GM23338 (cell line): ENCODE data around the gene TNNC1. TPM values are rescaled to one million over a fixed set of nuclear protein-coding genes. Genes with fewer than 3 reads are reported as not detected.

Experiments used
- ATAC-seq: fragments of 200-7000 bp; cut with Tn5 transposase; 3 replicates; pipeline ENCODE4 v1.9.1; 2020
- DNase-seq: peaks from one replicate; pipeline ENCODE4 v3.0.0-alpha.2; 2015; ENCODE audit warnings: low spot score
- H2AFZ ChIP-seq: fragments of 200-600 bp; sonication (generic); 2 replicates; pipeline ENCODE4 v1.8.0; 2016; ENCODE audit warnings: antibody characterized with exemption, mild to moderate bottlenecking, moderate library complexity
- H3F3A ChIP-seq: fragments of 200-600 bp; sonication (generic); replicated peaks from 2 replicates; pipeline ENCODE4 v1.8.0; 2017; ENCODE audit warnings: antibody characterized with exemption, mixed run types, low read depth
- H3K27ac ChIP-seq: fragments of 200-600 bp; sonication (generic); 2 replicates; pipeline ENCODE4 v1.6.1; 2016; ENCODE audit warnings: low read depth
- H3K27me3 ChIP-seq: fragments of 200-600 bp; sonication (generic); 2 replicates; pipeline ENCODE4 v1.8.0; 2016; ENCODE audit warnings: mild to moderate bottlenecking, mixed run types, moderate library complexity; ENCODE audit not compliant: insufficient read depth
- H3K36me3 ChIP-seq: fragments of 200-600 bp; sonication (generic); 2 replicates; pipeline ENCODE4 v1.8.0; 2016; ENCODE audit warnings: mild to moderate bottlenecking; ENCODE audit not compliant: insufficient read depth
- H3K4me1 ChIP-seq: fragments of 200-600 bp; sonication (generic); 2 replicates; pipeline ENCODE4 v1.8.0; 2016; ENCODE audit warnings: mild to moderate bottlenecking, moderate library complexity; ENCODE audit not compliant: insufficient read depth
- H3K4me2 ChIP-seq: fragments of 200-600 bp; sonication (generic); 2 replicates; pipeline ENCODE4 v1.7.1; 2017; ENCODE audit warnings: mixed run types
- H3K4me3 ChIP-seq: fragments of 200-600 bp; sonication (generic); 2 replicates; pipeline ENCODE4 v1.6.1; 2016; ENCODE audit warnings: mixed run types
- H3K79me2 ChIP-seq: fragments of 200-600 bp; sonication (generic); replicated peaks from 2 replicates; pipeline ENCODE4 v1.8.0; 2017; ENCODE audit warnings: mild to moderate bottlenecking; ENCODE audit not compliant: insufficient read depth
- H3K9me2 ChIP-seq: fragments of 200-600 bp; sonication (generic); 2 replicates; pipeline ENCODE4 v1.8.0; 2017; ENCODE audit not compliant: insufficient read depth
- H4K20me1 ChIP-seq: fragments of 200-600 bp; sonication (generic); replicated peaks from 2 replicates; pipeline ENCODE4 v1.8.0; 2017; ENCODE audit warnings: mild to moderate bottlenecking; ENCODE audit not compliant: insufficient read depth
- H3K27ac Mint-ChIP-seq: 2 replicates; pipeline ENCODE4 v1.8.0; 2020; ENCODE audit warnings: inconsistent platforms, mild to moderate bottlenecking, moderate library complexity, mixed read lengths
- H3K27me3 Mint-ChIP-seq: 3 replicates; pipeline ENCODE4 v1.8.0; 2022; ENCODE audit warnings: low read depth, mild to moderate bottlenecking, moderate library complexity, mixed read lengths, inconsistent platforms; ENCODE audit not compliant: insufficient read depth, poor library complexity
- H3K36me3 Mint-ChIP-seq: 3 replicates; pipeline ENCODE4 v1.8.0; 2021; ENCODE audit warnings: low read depth, mild to moderate bottlenecking, inconsistent platforms, moderate library complexity, mixed read lengths
- H3K4me1 Mint-ChIP-seq: 3 replicates; pipeline ENCODE4 v1.8.0; 2020; ENCODE audit warnings: mild to moderate bottlenecking, inconsistent platforms, mixed read lengths
- H3K4me3 Mint-ChIP-seq: 3 replicates; pipeline ENCODE4 v1.8.0; 2021; ENCODE audit warnings: moderate library complexity, mild to moderate bottlenecking, inconsistent platforms, mixed read lengths
- H3K9me3 Mint-ChIP-seq: 3 replicates; pipeline ENCODE4 v1.8.0; 2020; ENCODE audit warnings: moderate library complexity, mild to moderate bottlenecking, inconsistent platforms, mixed read lengths
- CTCF ChIP-seq, 2 experiments: fragments of 200-600 bp in 1 of 2; sonication (generic) in 1 of 2; conservative IDR thresholded peaks; 2 replicates each; pipeline versions ENCODE4 v1.5.1 to v1.6.1; 2016 to 2017; ENCODE audit warnings: antibody characterized with exemption in 2 of 2, low read depth in 2 of 2, mild to moderate bottlenecking in 2 of 2, moderate library complexity in 1 of 2
- EZH2 ChIP-seq: fragments of 200-600 bp; sonication (generic); IDR thresholded peaks from one replicate; pipeline ENCODE4 v1.8.0; 2017; ENCODE audit warnings: antibody characterized with exemption, mild to moderate bottlenecking, low read depth; ENCODE audit not compliant: unreplicated experiment
- EZH2phosphoT487 ChIP-seq: fragments of 200-600 bp; sonication (generic); IDR thresholded peaks from one replicate; pipeline ENCODE4 v1.8.1; 2018; ENCODE audit warnings: antibody characterized with exemption; ENCODE audit not compliant: unreplicated experiment
- JUNB ChIP-seq: IDR thresholded peaks from one replicate; pipeline ENCODE4 v1.6.1; 2016; ENCODE audit warnings: antibody characterized with exemption; ENCODE audit not compliant: unreplicated experiment
- NANOG ChIP-seq: IDR thresholded peaks from 2 replicates; pipeline ENCODE4 v1.6.1; 2016; ENCODE audit warnings: antibody characterized with exemption, borderline replicate concordance
- ZNF331 ChIP-seq: fragments of 250-450 bp; sonication (Bioruptor Pico); IDR thresholded peaks from 2 replicates; pipeline ENCODE4 v1.5.0; 2020; ENCODE audit warnings: low read depth, mild to moderate bottlenecking, moderate library complexity
- ZNF462 ChIP-seq: fragments of 250-450 bp; sonication (Bioruptor Pico); IDR thresholded peaks from 2 replicates; pipeline ENCODE4 v1.5.0; 2020; ENCODE audit warnings: mild to moderate bottlenecking, moderate library complexity
- polyA plus RNA-seq: library from polyadenylated mRNA; unstranded; fragments of >200 nt; fragmentation: Nextera tagmentation; extraction: Ambion mirVana; gene quantifications from 2 replicates; pipeline ENCODE4 v1.2.1, GENCODE V29; 2016
- total RNA-seq: library from RNA; depleted of rRNA; stranded (reverse); fragments of >200 nt; shearing (Covaris generic); gene quantifications from 2 replicates; pipeline ENCODE4 v1.2.3, GENCODE V29; 2014
- TF ChIP-seq, protein P1 (sequence below): IDR thresholded peaks from one replicate; pipeline ENCODE4 v1.6.1; 2018; ENCODE audit warnings: antibody characterized with exemption; ENCODE audit not compliant: unreplicated experiment
- TF ChIP-seq, protein P2 (sequence below): IDR thresholded peaks from 2 replicates; pipeline ENCODE4 v1.6.1; 2016; ENCODE audit warnings: antibody characterized with exemption

Gene TNNC1
- total and polyA plus RNA-seq, 2 experiments from 2014 or later, result 6.5 to 6.9 TPM

DNA sequence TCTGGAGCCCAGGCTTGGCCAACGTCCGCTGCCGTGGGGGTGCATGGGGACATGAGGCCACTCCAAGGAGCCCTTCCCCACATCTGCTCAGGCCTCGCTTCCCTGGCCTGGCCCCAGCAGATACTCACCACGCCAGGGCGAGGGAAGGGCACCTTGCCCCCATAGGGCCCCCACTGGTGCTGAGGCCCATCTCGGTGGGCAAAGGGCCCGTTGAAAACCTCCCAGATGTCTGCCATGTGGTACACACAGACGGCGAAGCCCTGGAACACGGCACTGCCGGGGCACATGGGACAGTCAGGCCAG, 13.6 kb downstream of the TNNC1 start (continued):
- no peak for TF ChIP-seq ZNF331 (CRISPR knock-in tag)
- no peak for TF ChIP-seq EZH2phosphoT487

- DNase-seq, result no peak
- Mint-ChIP-seq H3K9me3 (no peaks in the 10 kb centered on the region), H3K27me3 (peaks cover 10% of the 10 kb centered on the region), H3K4me1 (peaks cover 5% of the 10 kb centered on the region; the same call in 2 of the 3 replicates), H3K36me3 (no peaks in the 10 kb centered on the region; the same call in 2 of the 3 replicates), H3K4me3 (no peak overlapping the region), H3K27ac (no peak overlapping the region)
- Histone ChIP-seq H3K4me3 (no peak overlapping the region), H3K4me2 (no peak overlapping the region), H3K4me1 (no peaks in the 10 kb centered on the region), H3F3A (no peaks in the 10 kb centered on the region), H3K79me2 (no peaks in the 10 kb centered on the region), H3K27ac (no peak overlapping the region), H4K20me1 (no peaks in the 10 kb centered on the region), H3K27me3 (no peaks in the 10 kb centered on the region), H3K36me3 (no peaks in the 10 kb centered on the region), H2AFZ (no peak overlapping the region), H3K9me2 (no peaks in the 10 kb centered on the region)
- ATAC-seq, result no peak
- TF ChIP-seq CTCF (conservative IDR thresholded peaks at IDR 0.05; ENCODE audit: low read depth in 2 of 2), result no peak
- no peak for TF ChIP-seq ZNF462
- TF ChIP-seq ZNF331 (CRISPR knock-in tag), result no peak
- TF ChIP-seq, protein P1, sequence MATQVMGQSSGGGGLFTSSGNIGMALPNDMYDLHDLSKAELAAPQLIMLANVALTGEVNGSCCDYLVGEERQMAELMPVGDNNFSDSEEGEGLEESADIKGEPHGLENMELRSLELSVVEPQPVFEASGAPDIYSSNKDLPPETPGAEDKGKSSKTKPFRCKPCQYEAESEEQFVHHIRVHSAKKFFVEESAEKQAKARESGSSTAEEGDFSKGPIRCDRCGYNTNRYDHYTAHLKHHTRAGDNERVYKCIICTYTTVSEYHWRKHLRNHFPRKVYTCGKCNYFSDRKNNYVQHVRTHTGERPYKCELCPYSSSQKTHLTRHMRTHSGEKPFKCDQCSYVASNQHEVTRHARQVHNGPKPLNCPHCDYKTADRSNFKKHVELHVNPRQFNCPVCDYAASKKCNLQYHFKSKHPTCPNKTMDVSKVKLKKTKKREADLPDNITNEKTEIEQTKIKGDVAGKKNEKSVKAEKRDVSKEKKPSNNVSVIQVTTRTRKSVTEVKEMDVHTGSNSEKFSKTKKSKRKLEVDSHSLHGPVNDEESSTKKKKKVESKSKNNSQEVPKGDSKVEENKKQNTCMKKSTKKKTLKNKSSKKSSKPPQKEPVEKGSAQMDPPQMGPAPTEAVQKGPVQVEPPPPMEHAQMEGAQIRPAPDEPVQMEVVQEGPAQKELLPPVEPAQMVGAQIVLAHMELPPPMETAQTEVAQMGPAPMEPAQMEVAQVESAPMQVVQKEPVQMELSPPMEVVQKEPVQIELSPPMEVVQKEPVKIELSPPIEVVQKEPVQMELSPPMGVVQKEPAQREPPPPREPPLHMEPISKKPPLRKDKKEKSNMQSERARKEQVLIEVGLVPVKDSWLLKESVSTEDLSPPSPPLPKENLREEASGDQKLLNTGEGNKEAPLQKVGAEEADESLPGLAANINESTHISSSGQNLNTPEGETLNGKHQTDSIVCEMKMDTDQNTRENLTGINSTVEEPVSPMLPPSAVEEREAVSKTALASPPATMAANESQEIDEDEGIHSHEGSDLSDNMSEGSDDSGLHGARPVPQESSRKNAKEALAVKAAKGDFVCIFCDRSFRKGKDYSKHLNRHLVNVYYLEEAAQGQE, result no peak
- TF ChIP-seq JUNB, result no peak
- TF ChIP-seq EZH2phosphoT487, result no peak
- TF ChIP-seq EZH2, result no peak
- TF ChIP-seq, protein P2, sequence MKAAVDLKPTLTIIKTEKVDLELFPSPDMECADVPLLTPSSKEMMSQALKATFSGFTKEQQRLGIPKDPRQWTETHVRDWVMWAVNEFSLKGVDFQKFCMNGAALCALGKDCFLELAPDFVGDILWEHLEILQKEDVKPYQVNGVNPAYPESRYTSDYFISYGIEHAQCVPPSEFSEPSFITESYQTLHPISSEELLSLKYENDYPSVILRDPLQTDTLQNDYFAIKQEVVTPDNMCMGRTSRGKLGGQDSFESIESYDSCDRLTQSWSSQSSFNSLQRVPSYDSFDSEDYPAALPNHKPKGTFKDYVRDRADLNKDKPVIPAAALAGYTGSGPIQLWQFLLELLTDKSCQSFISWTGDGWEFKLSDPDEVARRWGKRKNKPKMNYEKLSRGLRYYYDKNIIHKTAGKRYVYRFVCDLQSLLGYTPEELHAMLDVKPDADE, result no peak
- TF ChIP-seq NANOG, result no peak
Measured at GRCh38 chr3:52439426-52440248, 14.2 kb downstream of the TNNC1 start.
